Osteocyte (in vitro differentiated cells): ENCODE measurements around the gene NEK4. TPM values are rescaled to one million over a fixed set of nuclear protein-coding genes. Genes with fewer than 3 reads are reported as not detected.

Source experiments
- DNase-seq: peaks from one replicate; pipeline ENCODE4 v3.0.0; 2021; ENCODE audit warnings: mixed read lengths; ENCODE audit not compliant: unreplicated experiment; ENCODE audit errors: extremely low spot score
- H3K27ac Mint-ChIP-seq: one replicate; pipeline ENCODE4 v1.8.0; 2021; ENCODE audit warnings: mild to moderate bottlenecking, mixed read lengths; ENCODE audit not compliant: unreplicated experiment
- H3K27me3 Mint-ChIP-seq: one replicate; pipeline ENCODE4 v1.8.0; 2021; ENCODE audit warnings: mixed read lengths; ENCODE audit not compliant: unreplicated experiment
- H3K36me3 Mint-ChIP-seq: one replicate; pipeline ENCODE4 v1.8.0; 2021; ENCODE audit warnings: mixed read lengths; ENCODE audit not compliant: unreplicated experiment
- H3K4me1 Mint-ChIP-seq: one replicate; pipeline ENCODE4 v1.8.0; 2021; ENCODE audit warnings: mixed read lengths; ENCODE audit not compliant: unreplicated experiment
- H3K4me3 Mint-ChIP-seq: one replicate; pipeline ENCODE4 v1.8.0; 2021; ENCODE audit warnings: mild to moderate bottlenecking, moderate library complexity, mixed read lengths; ENCODE audit not compliant: unreplicated experiment
- H3K9me3 Mint-ChIP-seq: one replicate; pipeline ENCODE4 v1.8.0; 2021; ENCODE audit warnings: mixed read lengths; ENCODE audit not compliant: unreplicated experiment
- CTCF ChIP-seq: fragments of 200-600 bp; sonication (generic); IDR thresholded peaks from 2 replicates; pipeline ENCODE4 v1.5.0; 2021; ENCODE audit warnings: antibody characterized with exemption, mild to moderate bottlenecking, moderate library complexity
- total RNA-seq: library from RNA; stranded (reverse); gene quantifications from 2 replicates; pipeline ENCODE4 v1.2.1, GENCODE V29; 2021

NEK4 gene
- total RNA-seq, 1 donor from 2014 or later: 23.1 TPM

- no peak for DNase-seq
- H3K27ac Mint-ChIP-seq: peak overlapping the region; percentile 91
- peak overlapping the region; percentile 94 for H3K4me3 Mint-ChIP-seq
- no peaks in the 10 kb centered on the region for H3K9me3 Mint-ChIP-seq
- peaks cover 16% of the 10 kb centered on the region for H3K4me1 Mint-ChIP-seq
- no peak for TF ChIP-seq CTCF
- H3K36me3 Mint-ChIP-seq: no peaks in the 10 kb centered on the region
- H3K27me3 Mint-ChIP-seq: no peaks in the 10 kb centered on the region
Observed at GRCh38 chr3:52771334-52771681, 568 bp upstream of the NEK4 start.

- no peak for TF ChIP-seq CTCF
Observed at GRCh38 chr3:52769786-52770455, 819 bp downstream of the NEK4 start.

GRCh38 chr3:52763466-52763865, 7.3 kb downstream of the NEK4 start:
- TF ChIP-seq CTCF: no peak
- H3K4me3 Mint-ChIP-seq: no peak overlapping the region
- no peaks in the 10 kb centered on the region for H3K27me3 Mint-ChIP-seq
- no peaks in the 10 kb centered on the region for H3K4me1 Mint-ChIP-seq
- H3K36me3 Mint-ChIP-seq: peaks cover 44% of the 10 kb centered on the region
- no peak overlapping the region for H3K27ac Mint-ChIP-seq
- no peak for DNase-seq
- no peaks in the 10 kb centered on the region for H3K9me3 Mint-ChIP-seq

More at GRCh38 chr3:52769786-52770455, 819 bp downstream of the NEK4 start:
- H3K27ac Mint-ChIP-seq: peak overlapping the region; percentile 17
- no peaks in the 10 kb centered on the region for H3K27me3 Mint-ChIP-seq
- peak overlapping the region; percentile 94 for H3K4me3 Mint-ChIP-seq
- peaks cover 16% of the 10 kb centered on the region for H3K4me1 Mint-ChIP-seq
- peaks cover 5% of the 10 kb centered on the region for H3K36me3 Mint-ChIP-seq
- no peak for DNase-seq
- H3K9me3 Mint-ChIP-seq: no peaks in the 10 kb centered on the region

- H3K27ac Mint-ChIP-seq: no peak overlapping the region
- H3K9me3 Mint-ChIP-seq: peaks cover 7% of the 10 kb centered on the region
- no peaks in the 10 kb centered on the region for H3K4me1 Mint-ChIP-seq
- H3K27me3 Mint-ChIP-seq: no peaks in the 10 kb centered on the region
- H3K4me3 Mint-ChIP-seq: no peak overlapping the region
- no peak for DNase-seq
- H3K36me3 Mint-ChIP-seq: peaks cover 59% of the 10 kb centered on the region
- TF ChIP-seq CTCF: no peak
Observed at GRCh38 chr3:52756141-52756540, 14.6 kb downstream of the NEK4 start.

GRCh38 chr3:52754373-52754772, 16.4 kb downstream of the NEK4 start:
- H3K36me3 Mint-ChIP-seq: peaks cover 55% of the 10 kb centered on the region

More at GRCh38 chr3:52754373-52754772, 16.4 kb downstream of the NEK4 start:
- H3K4me3 Mint-ChIP-seq: no peak overlapping the region
- H3K9me3 Mint-ChIP-seq: peaks cover 7% of the 10 kb centered on the region
- H3K27ac Mint-ChIP-seq: no peak overlapping the region
- no peaks in the 10 kb centered on the region for H3K4me1 Mint-ChIP-seq
- no peaks in the 10 kb centered on the region for H3K27me3 Mint-ChIP-seq
- no peak for TF ChIP-seq CTCF
- DNase-seq: no peak
